ENCODE data around the gene SPTBN5. TPM values are rescaled to one million over a fixed set of nuclear protein-coding genes. Genes with fewer than 3 reads are reported as not detected.

The SPTBN5 gene
- total and polyA plus RNA-seq, 2 experiments from 2014 or later = 0.57 to 1.1 TPM

- H3K9me2 ChIP-seq (ENCODE audit: insufficient read depth) = no peaks in the 10 kb centered on the region
- H3K27me3 Mint-ChIP-seq (ENCODE audit: insufficient read depth, low read depth, poor library complexity) = peaks cover 21% of the 10 kb centered on the region
- no peak overlapping the region for H3K4me3 Mint-ChIP-seq
- H3K27ac Mint-ChIP-seq = no peak overlapping the region
- no peaks in the 10 kb centered on the region for H4K20me1 ChIP-seq (replicated peaks; ENCODE audit: insufficient read depth)
- DNase-seq (ENCODE audit: low spot score) (no peak), ATAC-seq (no peak)
- H3K9me3 Mint-ChIP-seq = no peaks in the 10 kb centered on the region
- H3K4me3 ChIP-seq = no peak overlapping the region
- TF ChIP-seq POLR2AphosphoS5 (IDR thresholded peaks at IDR 0.05; ENCODE audit: low read depth) (no peak), ZNF331 (CRISPR knock-in tag; IDR thresholded peaks at IDR 0.05; ENCODE audit: low read depth) (no peak), JUNB (IDR thresholded peaks at IDR 0.05; ENCODE audit: unreplicated experiment) (no peak), EZH2phosphoT487 (IDR thresholded peaks at IDR 0.05; ENCODE audit: unreplicated experiment) (no peak), EZH2 (IDR thresholded peaks at IDR 0.05; ENCODE audit: low read depth, unreplicated experiment) (no peak), ETS1 (IDR thresholded peaks at IDR 0.05) (no peak), STAT1 (IDR thresholded peaks at IDR 0.05; ENCODE audit: unreplicated experiment) (no peak), ZNF114 (CRISPR knock-in tag; IDR thresholded peaks at IDR 0.05) (no peak), CREB1 (CRISPR knock-in tag; IDR thresholded peaks at IDR 0.05; ENCODE audit: low read depth) (no peak), NANOG (IDR thresholded peaks at IDR 0.05; ENCODE audit: borderline replicate concordance) (no peak), ZNF462 (CRISPR knock-in tag; IDR thresholded peaks at IDR 0.05) (no peak)
- TF ChIP-seq, protein P1, sequence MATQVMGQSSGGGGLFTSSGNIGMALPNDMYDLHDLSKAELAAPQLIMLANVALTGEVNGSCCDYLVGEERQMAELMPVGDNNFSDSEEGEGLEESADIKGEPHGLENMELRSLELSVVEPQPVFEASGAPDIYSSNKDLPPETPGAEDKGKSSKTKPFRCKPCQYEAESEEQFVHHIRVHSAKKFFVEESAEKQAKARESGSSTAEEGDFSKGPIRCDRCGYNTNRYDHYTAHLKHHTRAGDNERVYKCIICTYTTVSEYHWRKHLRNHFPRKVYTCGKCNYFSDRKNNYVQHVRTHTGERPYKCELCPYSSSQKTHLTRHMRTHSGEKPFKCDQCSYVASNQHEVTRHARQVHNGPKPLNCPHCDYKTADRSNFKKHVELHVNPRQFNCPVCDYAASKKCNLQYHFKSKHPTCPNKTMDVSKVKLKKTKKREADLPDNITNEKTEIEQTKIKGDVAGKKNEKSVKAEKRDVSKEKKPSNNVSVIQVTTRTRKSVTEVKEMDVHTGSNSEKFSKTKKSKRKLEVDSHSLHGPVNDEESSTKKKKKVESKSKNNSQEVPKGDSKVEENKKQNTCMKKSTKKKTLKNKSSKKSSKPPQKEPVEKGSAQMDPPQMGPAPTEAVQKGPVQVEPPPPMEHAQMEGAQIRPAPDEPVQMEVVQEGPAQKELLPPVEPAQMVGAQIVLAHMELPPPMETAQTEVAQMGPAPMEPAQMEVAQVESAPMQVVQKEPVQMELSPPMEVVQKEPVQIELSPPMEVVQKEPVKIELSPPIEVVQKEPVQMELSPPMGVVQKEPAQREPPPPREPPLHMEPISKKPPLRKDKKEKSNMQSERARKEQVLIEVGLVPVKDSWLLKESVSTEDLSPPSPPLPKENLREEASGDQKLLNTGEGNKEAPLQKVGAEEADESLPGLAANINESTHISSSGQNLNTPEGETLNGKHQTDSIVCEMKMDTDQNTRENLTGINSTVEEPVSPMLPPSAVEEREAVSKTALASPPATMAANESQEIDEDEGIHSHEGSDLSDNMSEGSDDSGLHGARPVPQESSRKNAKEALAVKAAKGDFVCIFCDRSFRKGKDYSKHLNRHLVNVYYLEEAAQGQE (IDR thresholded peaks at IDR 0.05; ENCODE audit: unreplicated experiment) = no peak
- TF ChIP-seq, protein P2, sequence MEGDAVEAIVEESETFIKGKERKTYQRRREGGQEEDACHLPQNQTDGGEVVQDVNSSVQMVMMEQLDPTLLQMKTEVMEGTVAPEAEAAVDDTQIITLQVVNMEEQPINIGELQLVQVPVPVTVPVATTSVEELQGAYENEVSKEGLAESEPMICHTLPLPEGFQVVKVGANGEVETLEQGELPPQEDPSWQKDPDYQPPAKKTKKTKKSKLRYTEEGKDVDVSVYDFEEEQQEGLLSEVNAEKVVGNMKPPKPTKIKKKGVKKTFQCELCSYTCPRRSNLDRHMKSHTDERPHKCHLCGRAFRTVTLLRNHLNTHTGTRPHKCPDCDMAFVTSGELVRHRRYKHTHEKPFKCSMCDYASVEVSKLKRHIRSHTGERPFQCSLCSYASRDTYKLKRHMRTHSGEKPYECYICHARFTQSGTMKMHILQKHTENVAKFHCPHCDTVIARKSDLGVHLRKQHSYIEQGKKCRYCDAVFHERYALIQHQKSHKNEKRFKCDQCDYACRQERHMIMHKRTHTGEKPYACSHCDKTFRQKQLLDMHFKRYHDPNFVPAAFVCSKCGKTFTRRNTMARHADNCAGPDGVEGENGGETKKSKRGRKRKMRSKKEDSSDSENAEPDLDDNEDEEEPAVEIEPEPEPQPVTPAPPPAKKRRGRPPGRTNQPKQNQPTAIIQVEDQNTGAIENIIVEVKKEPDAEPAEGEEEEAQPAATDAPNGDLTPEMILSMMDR (conservative IDR thresholded peaks at IDR 0.05; ENCODE audit: low read depth in 2 of 2) = no peak
- H3K4me2 ChIP-seq = no peak overlapping the region
- no peaks in the 10 kb centered on the region for H3K36me3 Mint-ChIP-seq (ENCODE audit: low read depth)
- H3K4me1 Mint-ChIP-seq = peaks cover 4% of the 10 kb centered on the region; the same call in 1 of the 3 replicates
- no peak overlapping the region for H3K27ac ChIP-seq (ENCODE audit: low read depth)
- no peak overlapping the region for H2AFZ ChIP-seq
- no peaks in the 10 kb centered on the region for H3K79me2 ChIP-seq (replicated peaks; ENCODE audit: insufficient read depth)
- no peaks in the 10 kb centered on the region for H3K4me1 ChIP-seq (ENCODE audit: insufficient read depth)
- no peaks in the 10 kb centered on the region for H3K36me3 ChIP-seq (ENCODE audit: insufficient read depth)
- no peaks in the 10 kb centered on the region for H3F3A ChIP-seq (replicated peaks; ENCODE audit: low read depth)
- H3K27me3 ChIP-seq (ENCODE audit: insufficient read depth) = peaks cover 15% of the 10 kb centered on the region
These were observed 7.1 kb downstream of the SPTBN5 start for GRCh38 chr15:41886741-41887140.
